AG04450 (cell line): Measurements from ENCODE around the gene NXT1. TPM values are rescaled to one million over a fixed set of nuclear protein-coding genes. Genes with fewer than 3 reads are reported as not detected.

Source experiments
- CTCF ChIA-PET: fragments of 300-600, 350-600 bp; formaldehyde crosslinking; extraction: SDS; loops from one replicate; lab custom pipeline; 2022; ENCODE audit warnings: antibody characterized with exemption, inconsistent platforms; lab: Charles Lee
- POLR2A ChIA-PET: fragments of 350-600 bp; formaldehyde crosslinking; extraction: SDS; loops from one replicate; lab custom pipeline; 2021; ENCODE audit warnings: antibody characterized with exemption, inconsistent platforms; lab: Yijun Ruan, JAX
- DNase-seq: peaks from one replicate; pipeline ENCODE4 v3.0.0-alpha.2; 2011; ENCODE audit warnings: low read depth, low spot score
- H3K27ac ChIP-seq: one replicate; pipeline ENCODE4 v1.5.1; 2012; ENCODE audit warnings: low read depth, low read length, control low read depth
- H3K27me3 ChIP-seq: one replicate; pipeline ENCODE4 v1.6.0; 2012; ENCODE audit warnings: low read length; ENCODE audit not compliant: control insufficient read depth, insufficient read depth
- H3K4me3 ChIP-seq: 2 replicates; pipeline ENCODE4 v1.5.1; 2011; ENCODE audit warnings: mild to moderate bottlenecking, low read depth, low read length, control low read depth
- H3K9me3 ChIP-seq: 2 replicates; pipeline ENCODE4 v1.5.1; 2012; ENCODE audit warnings: low read length; ENCODE audit not compliant: control insufficient read depth, insufficient read depth
- CTCF ChIP-seq: IDR thresholded peaks from 2 replicates; pipeline ENCODE4 v1.5.1; 2011; ENCODE audit warnings: low read depth, low read length, control low read depth, inconsistent platforms
- polyA plus RNA-seq: library from polyadenylated mRNA; depleted of rRNA; stranded (reverse); fragments of >200 nt; gene quantifications from 2 replicates; pipeline ENCODE4 v1.2.3, GENCODE V29; 2011

The NXT1 gene
- polyA plus RNA-seq, 1 experiment: 17.9 TPM

DNA sequence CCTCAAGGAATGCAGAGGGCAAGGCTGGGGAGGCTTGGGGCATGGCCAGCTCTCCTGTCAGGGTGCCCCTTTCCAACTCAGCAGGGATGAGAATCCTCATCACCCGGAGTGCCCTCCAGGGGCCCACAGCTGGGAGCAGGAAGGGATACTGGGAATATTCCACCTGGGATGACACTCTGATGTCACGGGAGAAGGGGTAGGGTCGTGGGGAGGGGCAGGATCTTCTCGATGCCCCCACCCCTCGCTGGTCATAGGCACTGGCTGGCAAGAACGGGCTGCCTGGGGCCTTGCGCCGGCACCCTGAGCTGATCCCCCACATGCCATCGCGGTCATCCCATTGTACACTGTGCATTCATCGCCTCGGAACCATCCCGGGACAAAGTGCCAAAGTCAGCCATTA lies 10.6 kb upstream of the NXT1 start:
- Histone ChIP-seq H3K4me3 (no peak overlapping the region), H3K27me3 (peaks cover 2% of the 10 kb centered on the region), H3K9me3 (no peaks in the 10 kb centered on the region; the same call in 1 of the 2 replicates), H3K27ac (no peak overlapping the region)
- no peak for DNase-seq
- POLR2A ChIA-PET: interaction anchor here (1.0 to 1.2 kb wide), 2 partner anchors 290 to 648 kb away, joined by 3 read pairs; no protein-coding TSS in a partner anchor
- no peak for TF ChIP-seq CTCF
- CTCF ChIA-PET: interaction anchor here (0.7 to 8.7 kb wide), 29 partner anchors 8 to 1620 kb away, joined by 3 to 270 read pairs (median 4); partner anchors contain the start of genes NXT1 and THBD

DNA sequence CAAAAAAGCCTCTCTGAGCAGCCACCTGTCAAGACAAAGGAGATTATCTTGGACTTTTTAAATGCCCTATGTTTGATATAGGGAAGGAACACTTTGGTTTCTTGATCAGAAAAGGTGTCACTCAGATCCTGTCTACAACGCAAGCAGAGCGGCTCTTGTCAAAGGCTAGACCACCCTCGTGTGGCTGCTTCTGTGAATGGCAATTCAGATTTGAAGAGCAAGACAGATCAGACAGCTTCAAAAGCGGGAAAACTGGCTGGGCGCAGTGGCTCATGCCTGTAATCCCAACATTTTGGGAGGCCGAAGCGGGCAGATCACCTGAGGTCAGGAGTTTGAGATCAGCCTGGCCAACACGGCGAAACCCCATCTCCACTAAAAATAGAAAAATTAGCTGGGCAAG lies 10.1 kb upstream of the NXT1 start:
- POLR2A ChIA-PET: interaction anchor here (1.0 to 1.2 kb wide), 3 partner anchors 10 to 649 kb away, joined by 3 to 7 read pairs (median 3); partner anchors contain the start of gene NXT1
- CTCF ChIA-PET: interaction anchor here (0.5 to 8.7 kb wide), 26 partner anchors 8 to 1621 kb away, joined by 3 to 270 read pairs (median 4); partner anchors contain the start of gene NXT1
- TF ChIP-seq CTCF: peak; percentile 77

DNA sequence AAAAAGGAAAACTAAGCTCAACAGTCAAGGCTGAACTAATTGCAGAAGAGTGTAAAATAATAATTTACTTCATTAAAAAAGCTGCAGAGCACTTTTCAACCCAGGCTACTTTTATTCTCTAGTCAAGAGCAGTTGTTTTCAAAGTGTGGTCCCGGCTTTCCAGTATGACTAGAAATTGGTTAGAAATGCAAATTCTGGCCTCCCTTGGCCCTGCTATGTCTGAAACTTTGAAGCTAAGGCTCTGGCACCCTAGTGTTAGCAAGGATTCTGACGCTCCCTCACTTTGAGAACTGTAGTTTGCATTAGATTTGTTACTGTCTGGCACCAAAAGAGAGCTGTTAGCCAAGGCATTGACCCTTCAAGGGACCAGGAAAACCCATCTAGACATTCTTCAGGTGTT lies 9.5 kb upstream of the NXT1 start:
- TF ChIP-seq CTCF: no peak
- CTCF ChIA-PET: interaction anchor here (0.5 to 8.7 kb wide), 29 partner anchors 9 to 1621 kb away, joined by 3 to 270 read pairs (median 4); partner anchors contain the start of gene NXT1
- DNase-seq: no peak
- H3K27ac ChIP-seq: no peak overlapping the region
- H3K27me3 ChIP-seq: peaks cover 2% of the 10 kb centered on the region
- H3K4me3 ChIP-seq: no peak overlapping the region
- no peaks in the 10 kb centered on the region; the same call in 1 of the 2 replicates for H3K9me3 ChIP-seq
- POLR2A ChIA-PET: interaction anchor here (1.0 to 1.2 kb wide), 3 partner anchors 10 to 649 kb away, joined by 3 to 7 read pairs (median 3); partner anchors contain the start of gene NXT1

More for the DNA sequence above, 10.1 kb upstream of the NXT1 start:
- Histone ChIP-seq H3K27ac (no peak overlapping the region), H3K27me3 (peaks cover 2% of the 10 kb centered on the region), H3K4me3 (no peak overlapping the region), H3K9me3 (no peaks in the 10 kb centered on the region; the same call in 1 of the 2 replicates)
- no peak for DNase-seq

DNA sequence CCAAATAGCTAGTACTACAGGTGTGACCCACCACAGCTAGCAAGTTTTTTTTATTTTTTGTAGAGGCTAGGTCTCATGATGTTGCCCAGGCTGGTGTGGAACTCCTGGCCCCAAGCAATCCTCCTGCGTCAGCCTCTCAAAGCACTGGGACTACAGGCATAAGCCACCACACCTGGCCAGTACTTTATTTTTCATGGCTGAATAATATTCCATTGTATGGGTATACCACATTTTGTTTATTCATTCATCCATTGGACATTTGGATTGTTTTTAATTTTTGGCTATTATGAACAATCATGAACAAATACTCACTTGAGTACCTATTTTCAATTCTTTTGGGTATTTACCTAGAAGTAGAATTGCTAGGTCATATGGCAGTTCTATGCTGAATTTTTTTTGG lies 7.0 kb upstream of the NXT1 start:
- ChIA-PET CTCF (interaction anchor here (8.7 kb wide), 1 partner anchor 652 kb away, joined by 270 read pairs; no protein-coding TSS in a partner anchor), POLR2A (no interaction called here)
- H3K4me3 ChIP-seq: no peak overlapping the region
- TF ChIP-seq CTCF: no peak
- H3K27ac ChIP-seq: no peak overlapping the region
- H3K27me3 ChIP-seq: peaks cover 2% of the 10 kb centered on the region
- DNase-seq: no peak
- no peaks in the 10 kb centered on the region; the same call in 1 of the 2 replicates for H3K9me3 ChIP-seq

GRCh38 chr20:23344336-23344735 lies 6.3 kb upstream of the NXT1 start:
- ChIA-PET POLR2A (no interaction called here), CTCF (interaction anchor here (8.7 kb wide), 1 partner anchor 653 kb away, joined by 270 read pairs; no protein-coding TSS in a partner anchor)
- H3K4me3 ChIP-seq: no peak overlapping the region
- no peaks in the 10 kb centered on the region; the same call in 1 of the 2 replicates for H3K9me3 ChIP-seq
- no peak overlapping the region for H3K27ac ChIP-seq
- no peak for TF ChIP-seq CTCF
- peaks cover 2% of the 10 kb centered on the region for H3K27me3 ChIP-seq
- no peak for DNase-seq
